ENCODE measurements around the gene BMP10. TPM values are rescaled to one million over a fixed set of nuclear protein-coding genes. Genes with fewer than 3 reads are reported as not detected.

Gene BMP10
- total and polyA plus RNA-seq, 2 of the 8 experiments (the other 6 are each of a cell fraction or from before 2014, with no cell fraction given): not detected

- H4K91ac ChIP-seq (replicated peaks; ENCODE audit: insufficient read length, low read length): no peak overlapping the region
- no peaks in the 10 kb centered on the region for H3K23me2 ChIP-seq (ENCODE audit: low read depth, low read length)
- no peak overlapping the region for H2AK5ac ChIP-seq (ENCODE audit: low read depth, low read length)
- H2BK12ac ChIP-seq (ENCODE audit: low read depth, low read length): no peak overlapping the region
- H4K20me1 ChIP-seq (replicated peaks in 1 of 2; ENCODE audit: control insufficient read depth in 1 of 2, insufficient read depth in 2 of 2, low read length in 2 of 2): no peaks in the 10 kb centered on the region
- no peak overlapping the region for H3K14ac ChIP-seq (ENCODE audit: insufficient read length)
- H3K27me3 ChIP-seq (replicated peaks in 1 of 4; ENCODE audit: control insufficient read depth in 3 of 4, extremely low read depth in 1 of 4, insufficient read depth in 3 of 4, low read length in 3 of 4): no peaks in the 10 kb centered on the region
- no peaks in the 10 kb centered on the region for H3K79me2 ChIP-seq (ENCODE audit: control insufficient read depth in 1 of 2, insufficient read depth in 2 of 2, low read length in 2 of 2)
- no peak overlapping the region for H3K4me2 ChIP-seq (ENCODE audit: insufficient read depth in 1 of 2, low read depth in 2 of 2, low read length in 2 of 2)
- H2BK15ac ChIP-seq (ENCODE audit: low read length): no peak overlapping the region
- DNase-seq (ENCODE audit: low read depth in 1 of 2, low spot score in 2 of 2) (no peak), FAIRE-seq (no peak)
- H4K8ac ChIP-seq (ENCODE audit: extremely low read depth, insufficient read depth, low read length): no peak overlapping the region
- H3K23ac ChIP-seq (ENCODE audit: insufficient read length): no peak overlapping the region
- no peak overlapping the region for H2BK120ac ChIP-seq (replicated peaks; ENCODE audit: low read depth, low read length)
- H3K4me3 ChIP-seq (ENCODE audit: extremely low read depth in 1 of 4, insufficient read depth in 2 of 4, low read depth in 3 of 4, low read length in 4 of 4): no peak overlapping the region
- CTCF ChIA-PET (ENCODE audit: partially characterized antibody): interaction anchor here (0.7 to 1.3 kb wide), 3 partner anchors 11 to 83 kb away, joined by 3 to 4 read pairs (median 3); no protein-coding TSS in a partner anchor
- no peak for TF ChIP-seq HDAC6 (IDR thresholded peaks at IDR 0.05; ENCODE audit: low read depth, low read length)
- H3K27ac ChIP-seq (ENCODE audit: low read depth, low read length): no peak overlapping the region
- no peak overlapping the region for H2BK5ac ChIP-seq (ENCODE audit: low read depth, low read length)
- no peak overlapping the region for H2BK20ac ChIP-seq (ENCODE audit: low read length)
- peaks cover 0 to 1% (median 0%) of the 10 kb centered on the region in 4 experiments; a peak in 1 of 7 replicates for H3K4me1 ChIP-seq (replicated peaks in 1 of 4; ENCODE audit: control insufficient read depth in 3 of 4, insufficient read depth in 4 of 4, low read length in 3 of 4)
- no peak overlapping the region for H3K56ac ChIP-seq (replicated peaks; ENCODE audit: insufficient read length, low read depth, low read length)
- no peak overlapping the region for H2AFZ ChIP-seq (ENCODE audit: low read length)
- H3K4ac ChIP-seq (replicated peaks; ENCODE audit: insufficient read length, low read depth, low read length): no peak overlapping the region
- no peaks in the 10 kb centered on the region for H3K9me3 ChIP-seq (ENCODE audit: insufficient read depth in 2 of 2, low read depth in 1 of 2, low read length in 1 of 2)
- no peak overlapping the region for H3K18ac ChIP-seq (ENCODE audit: extremely low read depth, low read length)
- H3K36me3 ChIP-seq (ENCODE audit: control insufficient read depth in 2 of 4, insufficient read depth in 4 of 4, low read length in 3 of 4): no peaks in the 10 kb centered on the region
- no peak overlapping the region for H4K5ac ChIP-seq (ENCODE audit: insufficient read length, low read depth, low read length)
- 88% methylated on average over 5 of the region's 5 CpGs; no CpG with 5 or more reads in 1 of the 2 experiments for WGBS, 2 experiments (ENCODE audit: extremely low coverage in 1 of 2, insufficient coverage in 1 of 2, insufficient read length in 1 of 2, insufficient replicate concordance in 2 of 2, low coverage in 1 of 2, low lambda C conversion rate in 2 of 2, missing lambda C conversion rate in 1 of 2)
- H3K79me1 ChIP-seq (ENCODE audit: low read depth, low read length): no peaks in the 10 kb centered on the region
- no peak overlapping the region for H3K9ac ChIP-seq (replicated peaks in 1 of 4; ENCODE audit: extremely low read depth in 1 of 4, low read depth in 3 of 4, low read length in 3 of 4)
- POLR2A ChIA-PET (ENCODE audit: partially characterized antibody): no interaction called here
Observed at GRCh38 chr2:68825866-68826265, 45.3 kb downstream of the BMP10 start.
